Activated T-helper 2 cell treated with anti-CD3 and anti-CD28 coated beads, Interferon-gamma antibody, Interleukin-2, Interleukin-4, amounts not matched to agents 10 μg/mL and 5 μg/mL and 100 μg/mL, durations not matched to agents 14 hours and 24 hours and 36 hours (primary cell): ENCODE measurements around the gene NKAP. TPM values are rescaled to one million over a fixed set of nuclear protein-coding genes. Genes with fewer than 3 reads are reported as not detected.
"Not testable (repeated sequence)": the region's sequence is repeated elsewhere in the genome, so short reads cannot be mapped to it uniquely, and the experiment has no call there.

ENCODE experiments used
- DNase-seq: peaks from one replicate; pipeline ENCODE4 v3.0.0; 2021; ENCODE audit warnings: low spot score
- H3K27ac Mint-ChIP-seq: one replicate; pipeline ENCODE4 v1.8.0; 2021; ENCODE audit warnings: mixed read lengths
- H3K27me3 Mint-ChIP-seq: one replicate; pipeline ENCODE4 v1.8.0; 2021; ENCODE audit warnings: low read depth, mixed read lengths
- H3K36me3 Mint-ChIP-seq: one replicate; pipeline ENCODE4 v1.8.0; 2021; ENCODE audit warnings: low read depth, mixed read lengths
- H3K4me1 Mint-ChIP-seq: one replicate; pipeline ENCODE4 v1.8.0; 2021; ENCODE audit warnings: low read depth, mixed read lengths
- H3K4me3 Mint-ChIP-seq: one replicate; pipeline ENCODE4 v1.8.0; 2021; ENCODE audit warnings: low read depth, mild to moderate bottlenecking, moderate library complexity, mixed read lengths
- H3K9me3 Mint-ChIP-seq: one replicate; pipeline ENCODE4 v1.8.0; 2021; ENCODE audit warnings: mixed read lengths
- intact Hi-C: fragments of 100-400 bp; cut with micrococcal nuclease; formaldehyde crosslinking; loops from one replicate; pipeline ENCODE4 v1.15.1; 2023
- total RNA-seq: library from RNA; stranded (reverse); gene quantifications from 2 replicates; pipeline ENCODE4 v1.2.3, GENCODE V29; 2022

NKAP gene
- total RNA-seq, 1 donor from 2014 or later = 10.4 TPM

GRCh38 chrX:119966837-119967236, 23.3 kb upstream of the NKAP start:
- H3K9me3 Mint-ChIP-seq, H3K4me3 Mint-ChIP-seq, H3K36me3 Mint-ChIP-seq, H3K4me1 Mint-ChIP-seq, DNase-seq, H3K27me3 Mint-ChIP-seq, intact Hi-C loops, H3K27ac Mint-ChIP-seq: not testable (repeated sequence)

- Mint-ChIP-seq H3K27me3 (peaks cover 28% of the 10 kb centered on the region), H3K4me1 (peaks cover 7% of the 10 kb centered on the region), H3K27ac (no peak overlapping the region), H3K4me3 (no peak overlapping the region), H3K36me3 (no peaks in the 10 kb centered on the region), H3K9me3 (no peaks in the 10 kb centered on the region)
- intact Hi-C loops = no loop called here
- DNase-seq = no peak
Measured at GRCh38 chrX:119960625-119961024, 17.1 kb upstream of the NKAP start.

GRCh38 chrX:119955807-119956570, 12.4 kb upstream of the NKAP start:
- peak; percentile 26 for DNase-seq
- H3K4me3 Mint-ChIP-seq, H3K27ac Mint-ChIP-seq, H3K9me3 Mint-ChIP-seq, intact Hi-C loops, H3K36me3 Mint-ChIP-seq: not testable (repeated sequence)
- H3K4me1 Mint-ChIP-seq = peaks cover 13% of the 10 kb centered on the region
- peaks cover 36% of the 10 kb centered on the region for H3K27me3 Mint-ChIP-seq

GRCh38 chrX:119954374-119954773, 10.8 kb upstream of the NKAP start:
- no peak overlapping the region for H3K4me3 Mint-ChIP-seq
- intact Hi-C loops = no loop called here
- H3K27me3 Mint-ChIP-seq = peaks cover 30% of the 10 kb centered on the region
- H3K27ac Mint-ChIP-seq = no peak overlapping the region
- no peak for DNase-seq
- no peaks in the 10 kb centered on the region for H3K36me3 Mint-ChIP-seq
- H3K4me1 Mint-ChIP-seq = peaks cover 13% of the 10 kb centered on the region
- no peaks in the 10 kb centered on the region for H3K9me3 Mint-ChIP-seq

GRCh38 chrX:119948381-119948780, 4.8 kb upstream of the NKAP start:
- DNase-seq = no peak
- H3K4me1 Mint-ChIP-seq = peaks cover 8% of the 10 kb centered on the region

GRCh38 chrX:119945481-119945880, 1.9 kb upstream of the NKAP start:
- peaks cover 16% of the 10 kb centered on the region for H3K4me1 Mint-ChIP-seq
- H3K27ac Mint-ChIP-seq = no peak overlapping the region
- no peak for DNase-seq
- peaks cover 5% of the 10 kb centered on the region for H3K27me3 Mint-ChIP-seq
- intact Hi-C loops = no loop called here
- no peaks in the 10 kb centered on the region for H3K9me3 Mint-ChIP-seq
- peaks cover 5% of the 10 kb centered on the region for H3K36me3 Mint-ChIP-seq
- H3K4me3 Mint-ChIP-seq = no peak overlapping the region

More at GRCh38 chrX:119948381-119948780, 4.8 kb upstream of the NKAP start:
- intact Hi-C loops = no loop called here
- H3K27ac Mint-ChIP-seq = no peak overlapping the region
- H3K9me3 Mint-ChIP-seq = no peaks in the 10 kb centered on the region
- no peaks in the 10 kb centered on the region for H3K36me3 Mint-ChIP-seq
- H3K27me3 Mint-ChIP-seq = peaks cover 5% of the 10 kb centered on the region
- H3K4me3 Mint-ChIP-seq = no peak overlapping the region

GRCh38 chrX:119942831-119943184, 743 bp downstream of the NKAP start:
- peak overlapping the region; percentile 92 for H3K4me3 Mint-ChIP-seq
- peaks cover 6% of the 10 kb centered on the region for H3K36me3 Mint-ChIP-seq
- H3K4me1 Mint-ChIP-seq = peaks cover 13% of the 10 kb centered on the region
- H3K9me3 Mint-ChIP-seq = no peaks in the 10 kb centered on the region
- H3K27me3 Mint-ChIP-seq = no peaks in the 10 kb centered on the region
- intact Hi-C loops = loop anchor here (1.0 kb wide), 1 partner anchor 72 kb away; the partner anchor contains the start of genes NDUFA1 and RNF113A
- H3K27ac Mint-ChIP-seq = peak overlapping the region; percentile 91
- no peak for DNase-seq

- peak overlapping the region; percentile 91 for H3K27ac Mint-ChIP-seq
- H3K4me3 Mint-ChIP-seq = peak overlapping the region; percentile 92
- no peak for DNase-seq
- no peaks in the 10 kb centered on the region for H3K9me3 Mint-ChIP-seq
- peaks cover 8% of the 10 kb centered on the region for H3K36me3 Mint-ChIP-seq
- intact Hi-C loops = no loop called here
- H3K27me3 Mint-ChIP-seq = no peaks in the 10 kb centered on the region
- peaks cover 13% of the 10 kb centered on the region for H3K4me1 Mint-ChIP-seq
Measured at GRCh38 chrX:119942173-119942819, 1.3 kb downstream of the NKAP start.

GRCh38 chrX:119941336-119941735, 2.2 kb downstream of the NKAP start:
- H3K27me3 Mint-ChIP-seq = no peaks in the 10 kb centered on the region
- H3K27ac Mint-ChIP-seq = no peak overlapping the region
- no peaks in the 10 kb centered on the region for H3K9me3 Mint-ChIP-seq
- H3K4me1 Mint-ChIP-seq = peaks cover 13% of the 10 kb centered on the region
- H3K4me3 Mint-ChIP-seq = peak overlapping the region; percentile 92
- no peak for DNase-seq
- H3K36me3 Mint-ChIP-seq = peaks cover 13% of the 10 kb centered on the region
- intact Hi-C loops = no loop called here

- Mint-ChIP-seq H3K27ac (no peak overlapping the region), H3K4me1 (no peaks in the 10 kb centered on the region), H3K4me3 (no peak overlapping the region), H3K36me3 (peaks cover 32% of the 10 kb centered on the region), H3K9me3 (no peaks in the 10 kb centered on the region), H3K27me3 (no peaks in the 10 kb centered on the region)
- intact Hi-C loops = no loop called here
- no peak for DNase-seq
Measured at GRCh38 chrX:119935215-119935874, 8.2 kb downstream of the NKAP start.

GRCh38 chrX:119922391-119922790, 21.2 kb downstream of the NKAP start:
- DNase-seq, H3K27ac Mint-ChIP-seq, intact Hi-C loops, H3K4me3 Mint-ChIP-seq, H3K4me1 Mint-ChIP-seq, H3K9me3 Mint-ChIP-seq, H3K27me3 Mint-ChIP-seq: not testable (repeated sequence)
- H3K36me3 Mint-ChIP-seq = peaks cover 17% of the 10 kb centered on the region

- H3K4me3 Mint-ChIP-seq = no peak overlapping the region
- H3K27ac Mint-ChIP-seq = no peak overlapping the region
- no peaks in the 10 kb centered on the region for H3K27me3 Mint-ChIP-seq
- DNase-seq = no peak
- H3K4me1 Mint-ChIP-seq = no peaks in the 10 kb centered on the region
- intact Hi-C loops = no loop called here
- peaks cover 8% of the 10 kb centered on the region for H3K36me3 Mint-ChIP-seq
- no peaks in the 10 kb centered on the region for H3K9me3 Mint-ChIP-seq
Measured at GRCh38 chrX:119919835-119920585, 23.5 kb downstream of the NKAP start.
